HG02938 (cell line): ENCODE results near the gene PCBD1.

ENCODE experiments used
- ATAC-seq: cut with Tn5 transposase; IDR thresholded peaks from one replicate; pipeline ENCODE4 v1.9.1; 2021; ENCODE audit warnings: mild to moderate bottlenecking, moderate library complexity; ENCODE audit not compliant: unreplicated experiment

Gene PCBD1

GRCh38 chr10:70838270-70838805, 50.0 kb downstream of the PCBD1 start:
- no peak for ATAC-seq

- no peak for ATAC-seq
These were observed 50.7 kb downstream of the PCBD1 start for GRCh38 chr10:70837660-70838059.

GRCh38 chr10:70836319-70836718, 52.0 kb downstream of the PCBD1 start:
- ATAC-seq, result no peak

- ATAC-seq, result no peak
These were observed 53.8 kb downstream of the PCBD1 start for GRCh38 chr10:70834441-70835151.

- ATAC-seq, result no peak
These were observed 54.3 kb downstream of the PCBD1 start for GRCh38 chr10:70834021-70834420.

- no peak for ATAC-seq
These were observed 54.8 kb downstream of the PCBD1 start for GRCh38 chr10:70833601-70834000.
